ENCODE measurements around the gene VSTM2L. TPM values are rescaled to one million over a fixed set of nuclear protein-coding genes. Genes with fewer than 3 reads are reported as not detected.

VSTM2L gene
- polyA plus RNA-seq, 1 donor = 1.7 TPM

GRCh38 chr20:37901654-37902503 is 1.0 kb upstream of the VSTM2L start:
- DNase-seq = no peak

GRCh38 chr20:37903317-37904007 is 535 bp downstream of the VSTM2L start:
- DNase-seq = no peak

GRCh38 chr20:37904008-37904642 is 1.2 kb downstream of the VSTM2L start:
- no peak for DNase-seq

- no peak for DNase-seq
Observed at GRCh38 chr20:37904845-37905373, 2.0 kb downstream of the VSTM2L start.

GRCh38 chr20:37905671-37906613 is 3.0 kb downstream of the VSTM2L start:
- DNase-seq = no peak

GRCh38 chr20:37907330-37907676 is 4.4 kb downstream of the VSTM2L start:
- DNase-seq = no peak

- DNase-seq = no peak
Observed at GRCh38 chr20:37907677-37908401, 4.9 kb downstream of the VSTM2L start.

- no peak for DNase-seq
Observed at GRCh38 chr20:37911261-37911660, 8.3 kb downstream of the VSTM2L start.

GRCh38 chr20:37911838-37912281 is 8.9 kb downstream of the VSTM2L start:
- peak; percentile 86 for DNase-seq

- DNase-seq = no peak
Observed at GRCh38 chr20:37912874-37913273, 9.9 kb downstream of the VSTM2L start.

- no peak for DNase-seq
Observed at GRCh38 chr20:37913567-37914366, 10.8 kb downstream of the VSTM2L start.

- DNase-seq = no peak
Observed at GRCh38 chr20:37914367-37914671, 11.4 kb downstream of the VSTM2L start.

- DNase-seq = no peak
Observed at GRCh38 chr20:37914672-37915433, 11.9 kb downstream of the VSTM2L start.

GRCh38 chr20:37915434-37915787 is 12.5 kb downstream of the VSTM2L start:
- no peak for DNase-seq

- no peak for DNase-seq
Observed at GRCh38 chr20:37915800-37916570, 13.1 kb downstream of the VSTM2L start.

GRCh38 chr20:37917461-37917860 is 14.5 kb downstream of the VSTM2L start:
- DNase-seq = no peak

- DNase-seq = no peak
Observed at GRCh38 chr20:37918035-37918434, 15.1 kb downstream of the VSTM2L start.

- DNase-seq = no peak
Observed at GRCh38 chr20:37919389-37920040, 16.6 kb downstream of the VSTM2L start.

- no peak for DNase-seq
Observed at GRCh38 chr20:37920270-37920669, 17.3 kb downstream of the VSTM2L start.

Measured in hindlimb muscle (tissue), 1 donor.